ENCODE measurements around the gene RAB6B.

The RAB6B gene

GRCh38 chr3:133937756-133938601 lies 42.3 kb upstream of the RAB6B start:
- Histone ChIP-seq H3K4me3 (ENCODE audit: severe bottlenecking) (no peak overlapping the region), H3K36me3 (ENCODE audit: low read depth) (no peaks in the 10 kb centered on the region), H3K4me1 (ENCODE audit: insufficient read depth, poor library complexity, severe bottlenecking) (peaks cover 3% of the 10 kb centered on the region), H3K27ac (ENCODE audit: poor library complexity, severe bottlenecking) (no peak overlapping the region), H3K27me3 (ENCODE audit: insufficient read depth, poor library complexity, severe bottlenecking) (no peaks in the 10 kb centered on the region), H3K9me3 (ENCODE audit: severe bottlenecking) (no peaks in the 10 kb centered on the region)
- TF ChIP-seq CTCF (IDR thresholded peaks at IDR 0.05; ENCODE audit: poor library complexity, severe bottlenecking): no peak
- DNase-seq (ENCODE audit: low spot score): no peak
- no peak for ATAC-seq (ENCODE audit: low read depth)

GRCh38 chr3:133937061-133937686 lies 41.5 kb upstream of the RAB6B start:
- Histone ChIP-seq H3K4me1 (ENCODE audit: insufficient read depth, poor library complexity, severe bottlenecking) (no peaks in the 10 kb centered on the region), H3K4me3 (ENCODE audit: severe bottlenecking) (no peak overlapping the region), H3K9me3 (ENCODE audit: severe bottlenecking) (no peaks in the 10 kb centered on the region), H3K27me3 (ENCODE audit: insufficient read depth, poor library complexity, severe bottlenecking) (no peaks in the 10 kb centered on the region), H3K36me3 (ENCODE audit: low read depth) (no peaks in the 10 kb centered on the region), H3K27ac (ENCODE audit: poor library complexity, severe bottlenecking) (no peak overlapping the region)
- ATAC-seq (ENCODE audit: low read depth) (no peak), DNase-seq (ENCODE audit: low spot score) (no peak)
- no peak for TF ChIP-seq CTCF (IDR thresholded peaks at IDR 0.05; ENCODE audit: poor library complexity, severe bottlenecking)

- no peaks in the 10 kb centered on the region for H3K27me3 ChIP-seq (ENCODE audit: insufficient read depth, poor library complexity, severe bottlenecking)
- no peaks in the 10 kb centered on the region for H3K36me3 ChIP-seq (ENCODE audit: low read depth)
- H3K4me3 ChIP-seq (ENCODE audit: severe bottlenecking): no peak overlapping the region
- no peak overlapping the region for H3K27ac ChIP-seq (ENCODE audit: poor library complexity, severe bottlenecking)
- TF ChIP-seq CTCF (IDR thresholded peaks at IDR 0.05; ENCODE audit: poor library complexity, severe bottlenecking): no peak
- no peak for ATAC-seq (ENCODE audit: low read depth)
- no peaks in the 10 kb centered on the region for H3K4me1 ChIP-seq (ENCODE audit: insufficient read depth, poor library complexity, severe bottlenecking)
- DNase-seq (ENCODE audit: low spot score): no peak
- H3K9me3 ChIP-seq (ENCODE audit: severe bottlenecking): no peaks in the 10 kb centered on the region
Observed at GRCh38 chr3:133935843-133936769, 40.4 kb upstream of the RAB6B start.

GRCh38 chr3:133934996-133935842 lies 39.5 kb upstream of the RAB6B start:
- ATAC-seq (ENCODE audit: low read depth): no peak
- DNase-seq (ENCODE audit: low spot score): peak; percentile 38
- TF ChIP-seq CTCF (IDR thresholded peaks at IDR 0.05; ENCODE audit: poor library complexity, severe bottlenecking): no peak
- Histone ChIP-seq H3K36me3 (ENCODE audit: low read depth) (no peaks in the 10 kb centered on the region), H3K9me3 (ENCODE audit: severe bottlenecking) (no peaks in the 10 kb centered on the region), H3K4me3 (ENCODE audit: severe bottlenecking) (no peak overlapping the region), H3K27ac (ENCODE audit: poor library complexity, severe bottlenecking) (no peak overlapping the region), H3K27me3 (ENCODE audit: insufficient read depth, poor library complexity, severe bottlenecking) (no peaks in the 10 kb centered on the region), H3K4me1 (ENCODE audit: insufficient read depth, poor library complexity, severe bottlenecking) (no peaks in the 10 kb centered on the region)
